ENCODE results near the gene SULT4A1. TPM values are rescaled to one million over a fixed set of nuclear protein-coding genes. Genes with fewer than 3 reads are reported as not detected.
"Not testable (repeated sequence)": the region's sequence is repeated elsewhere in the genome, so short reads cannot be mapped to it uniquely, and the experiment has no call there.

Gene SULT4A1
- total RNA-seq, 4 donors from 2014 or later: not detected

- 37 to 50% methylated on average over 2 to 3 of the region's 12 CpGs for WGBS, 2 donors
- intact Hi-C loops (cut with DNase I): not testable (repeated sequence)
- H3K27me3 ChIP-seq: peaks cover 0 to 82% (median 0%) of the 10 kb centered on the region in 4 donors
These were observed 42.1 kb upstream of the SULT4A1 start for GRCh38 chr22:43904412-43904811.

GRCh38 chr22:43903033-43903432 lies 40.7 kb upstream of the SULT4A1 start:
- H3K36me3 ChIP-seq; H3K4me3 ChIP-seq; H3K4me1 ChIP-seq; H3K27ac ChIP-seq; DNase-seq; H3K9me3 ChIP-seq; intact Hi-C loops (cut with DNase I): not testable (repeated sequence)
- H3K27me3 ChIP-seq: peaks cover 0 to 68% (median 0%) of the 10 kb centered on the region in 4 donors
- 54 to 62% methylated on average over 10 to 11 of the region's 12 CpGs for WGBS, 2 donors

More at GRCh38 chr22:43904412-43904811, 42.1 kb upstream of the SULT4A1 start:
- not testable (repeated sequence) for H3K4me1 ChIP-seq, H3K36me3 ChIP-seq, H3K4me3 ChIP-seq, H3K9me3 ChIP-seq, H3K27ac ChIP-seq, DNase-seq
- TF ChIP-seq CTCF (IDR thresholded peaks at IDR 0.05): peak in 4 of 6 experiments; percentile 20 to 40 (median 21)

- DNase-seq: no peak
- 13 to 39% methylated on average over 1 to 3 of the region's 5 CpGs for WGBS, 2 donors
- Histone ChIP-seq H3K36me3 (no peaks in the 10 kb centered on the region), H3K4me1 (no peaks in the 10 kb centered on the region), H3K27me3 (peaks cover 0 to 59% (median 0%) of the 10 kb centered on the region in 4 donors), H3K27ac (no peak overlapping the region), H3K4me3 (no peak overlapping the region), H3K9me3 (no peaks in the 10 kb centered on the region)
- no peak for TF ChIP-seq CTCF (IDR thresholded peaks at IDR 0.05)
- TF ChIP-seq POLR2A (IDR thresholded peaks at IDR 0.05): no peak
- intact Hi-C loops (cut with DNase I): no loop called here
These were observed 39.8 kb upstream of the SULT4A1 start for GRCh38 chr22:43901976-43902643.

GRCh38 chr22:43900206-43900605 lies 37.9 kb upstream of the SULT4A1 start:
- no peaks in the 10 kb centered on the region for H3K9me3 ChIP-seq
- WGBS, 2 donors: 64% methylated on average over 6 of the region's 7 CpGs; no CpG with 5 or more reads in 1 of the 2 donors
- DNase-seq: no peak
- H3K27ac ChIP-seq: no peak overlapping the region
- peaks cover 0 to 64% (median 0%) of the 10 kb centered on the region in 4 donors for H3K27me3 ChIP-seq
- H3K36me3 ChIP-seq: no peaks in the 10 kb centered on the region
- TF ChIP-seq POLR2A (IDR thresholded peaks at IDR 0.05) (no peak), CTCF (IDR thresholded peaks at IDR 0.05) (no peak)
- H3K4me3 ChIP-seq: no peak overlapping the region
- H3K4me1 ChIP-seq: no peaks in the 10 kb centered on the region
- intact Hi-C loops (cut with DNase I): no loop called here

GRCh38 chr22:43897751-43898261 lies 35.5 kb upstream of the SULT4A1 start:
- H3K36me3 ChIP-seq: no peaks in the 10 kb centered on the region
- no peaks in the 10 kb centered on the region for H3K9me3 ChIP-seq
- intact Hi-C loops (cut with DNase I): no loop called here
- no peak for DNase-seq
- no peak overlapping the region for H3K4me3 ChIP-seq
- no peaks in the 10 kb centered on the region for H3K4me1 ChIP-seq
- no peak overlapping the region for H3K27ac ChIP-seq
- H3K27me3 ChIP-seq: peaks cover 0 to 69% (median 0%) of the 10 kb centered on the region in 4 donors
- WGBS, 2 donors: 23 to 43% methylated on average over 5 to 9 of the region's 12 CpGs
- no peak for TF ChIP-seq POLR2A (IDR thresholded peaks at IDR 0.05)
- TF ChIP-seq CTCF (IDR thresholded peaks at IDR 0.05): no peak

Measured in esophagus squamous epithelium (tissue), 5 donors.